Measurements from ENCODE around the gene ICA1L.

ICA1L gene

GRCh38 chr2:202774104-202774503, 97.5 kb downstream of the ICA1L start:
- no peak overlapping the region for H3K4me3 ChIP-seq (ENCODE audit: control insufficient read depth, low read depth, low read length)
- TF ChIP-seq CTCF (IDR thresholded peaks at IDR 0.05; ENCODE audit: control insufficient read depth, insufficient read depth, low read depth, low read length, missing control alignments), result no peak
- no peak for DNase-seq (ENCODE audit: low read depth)

GRCh38 chr2:202773301-202773973, 98.1 kb downstream of the ICA1L start:
- no peak overlapping the region for H3K4me3 ChIP-seq (ENCODE audit: control insufficient read depth, low read depth, low read length)
- DNase-seq (ENCODE audit: low read depth), result no peak
- TF ChIP-seq CTCF (IDR thresholded peaks at IDR 0.05; ENCODE audit: control insufficient read depth, insufficient read depth, low read depth, low read length, missing control alignments), result no peak

- TF ChIP-seq CTCF (IDR thresholded peaks at IDR 0.05; ENCODE audit: control insufficient read depth, insufficient read depth, low read depth, low read length, missing control alignments), result no peak
- DNase-seq (ENCODE audit: low read depth), result no peak
- no peak overlapping the region for H3K4me3 ChIP-seq (ENCODE audit: control insufficient read depth, low read depth, low read length)
Observed at GRCh38 chr2:202771741-202772460, 99.7 kb downstream of the ICA1L start.

- no peak for TF ChIP-seq CTCF (IDR thresholded peaks at IDR 0.05; ENCODE audit: control insufficient read depth, insufficient read depth, low read depth, low read length, missing control alignments)
Observed at GRCh38 chr2:202771336-202771735, 100.2 kb downstream of the ICA1L start.

GRCh38 chr2:202769201-202769600, 102.4 kb downstream of the ICA1L start:
- H3K4me3 ChIP-seq (ENCODE audit: control insufficient read depth, low read depth, low read length), result no peak overlapping the region
- no peak for DNase-seq (ENCODE audit: low read depth)
- no peak for TF ChIP-seq CTCF (IDR thresholded peaks at IDR 0.05; ENCODE audit: control insufficient read depth, insufficient read depth, low read depth, low read length, missing control alignments)

More at GRCh38 chr2:202771336-202771735, 100.2 kb downstream of the ICA1L start:
- no peak overlapping the region for H3K4me3 ChIP-seq (ENCODE audit: control insufficient read depth, low read depth, low read length)
- no peak for DNase-seq (ENCODE audit: low read depth)

GRCh38 chr2:202768273-202768672, 103.3 kb downstream of the ICA1L start:
- DNase-seq (ENCODE audit: low read depth), result no peak
- H3K4me3 ChIP-seq (ENCODE audit: control insufficient read depth, low read depth, low read length), result no peak overlapping the region
- TF ChIP-seq CTCF (IDR thresholded peaks at IDR 0.05; ENCODE audit: control insufficient read depth, insufficient read depth, low read depth, low read length, missing control alignments), result no peak

Data from AG09309 (cell line).